IPS-15b (cell line): Measurements from ENCODE around the gene EHMT2.
A peak's percentile ranks its signal among the peaks of the same experiment; 100 is the strongest.
"Not testable (repeated sequence)": the region's sequence is repeated elsewhere in the genome, so short reads cannot be mapped to it uniquely, and the experiment has no call there.

Experiments used
- H3K27me3 ChIP-seq: one replicate; pipeline ENCODE4 v1.6.1; 2013; ENCODE audit warnings: low read length; ENCODE audit not compliant: control insufficient read depth, insufficient read depth
- H3K36me3 ChIP-seq: one replicate; pipeline ENCODE4 v1.6.1; 2013; ENCODE audit warnings: low read length; ENCODE audit not compliant: control insufficient read depth, insufficient read depth
- H3K4me1 ChIP-seq: one replicate; pipeline ENCODE4 v1.6.1; 2013; ENCODE audit warnings: mild to moderate bottlenecking, low read length; ENCODE audit not compliant: control insufficient read depth, insufficient read depth
- H3K4me3 ChIP-seq: one replicate; pipeline ENCODE4 v1.5.1; 2013; ENCODE audit warnings: low read depth, low read length
- H3K9ac ChIP-seq: one replicate; pipeline ENCODE4 v1.6.1; 2013; ENCODE audit warnings: low read depth, mild to moderate bottlenecking, low read length
- H3K9me3 ChIP-seq: one replicate; pipeline ENCODE4 v1.6.1; 2013; ENCODE audit warnings: mild to moderate bottlenecking, low read length; ENCODE audit not compliant: control insufficient read depth, insufficient read depth

EHMT2 gene

GRCh38 chr6:31897612-31898382, at the start of gene EHMT2:
Gene EHMT2, minus strand, starts transcription at chr6:31897698. Its CDS starts 21 bp downstream, at chr6:31897677.
- peak within 1 kb of the TSS; percentile 95 for H3K4me3 ChIP-seq
- peaks cover 21% of the 10 kb centered on the region for H3K36me3 ChIP-seq
- H3K27me3 ChIP-seq: no peaks in the 10 kb centered on the region
- no peaks in the 10 kb centered on the region for H3K9me3 ChIP-seq
- H3K9ac ChIP-seq: peak within 1 kb of the TSS; percentile 85
- peaks cover 3% of the 10 kb centered on the region for H3K4me1 ChIP-seq

DNA sequence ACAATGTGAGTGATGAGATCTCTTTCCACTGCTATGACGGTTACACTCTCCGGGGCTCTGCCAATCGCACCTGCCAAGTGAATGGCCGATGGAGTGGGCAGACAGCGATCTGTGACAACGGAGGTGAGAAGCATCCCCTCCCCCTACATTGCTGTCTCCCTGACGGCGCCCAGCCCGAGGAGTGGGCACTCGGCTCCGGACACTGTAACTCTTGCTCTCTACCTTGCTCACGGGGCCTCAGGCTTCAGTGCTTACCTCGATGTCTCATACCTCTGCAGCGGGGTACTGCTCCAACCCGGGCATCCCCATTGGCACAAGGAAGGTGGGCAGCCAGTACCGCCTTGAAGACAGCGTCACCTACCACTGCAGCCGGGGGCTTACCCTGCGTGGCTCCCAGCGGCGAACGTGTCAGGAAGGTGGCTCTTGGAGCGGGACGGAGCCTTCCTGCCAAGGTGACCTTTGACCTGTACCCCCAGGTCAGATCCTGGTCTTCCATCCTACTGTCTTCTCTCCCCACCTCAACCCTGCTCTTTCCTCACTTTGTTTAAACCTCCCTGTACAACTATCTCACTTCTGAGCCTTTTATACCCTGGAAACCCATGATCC, 49.7 kb upstream of the EHMT2 start:
- no peak overlapping the region for H3K9ac ChIP-seq
- H3K36me3 ChIP-seq: peaks cover 11% of the 10 kb centered on the region
- H3K4me3 ChIP-seq: no peak overlapping the region
- no peaks in the 10 kb centered on the region for H3K9me3 ChIP-seq
- H3K4me1 ChIP-seq: peaks cover 2% of the 10 kb centered on the region
- H3K27me3 ChIP-seq: peaks cover 3% of the 10 kb centered on the region

- Histone ChIP-seq H3K9me3 (no peaks in the 10 kb centered on the region), H3K4me1 (peaks cover 2% of the 10 kb centered on the region), H3K4me3 (no peak overlapping the region), H3K27me3 (peaks cover 3% of the 10 kb centered on the region), H3K9ac (no peak overlapping the region), H3K36me3 (peaks cover 4% of the 10 kb centered on the region)
Observed at GRCh38 chr6:31946370-31946885, 48.9 kb upstream of the EHMT2 start.

GRCh38 chr6:31945507-31946369, 48.2 kb upstream of the EHMT2 start, which contains the start of gene CFB:
Gene CFB, plus strand, starts transcription at chr6:31946095. Its CDS starts 127 bp downstream, at chr6:31946222.
- peaks cover 3% of the 10 kb centered on the region for H3K27me3 ChIP-seq
- H3K9me3 ChIP-seq: no peaks in the 10 kb centered on the region
- peaks cover 2% of the 10 kb centered on the region for H3K4me1 ChIP-seq
- H3K4me3 ChIP-seq: no peak within 1 kb of the TSS
- no peaks in the 10 kb centered on the region for H3K36me3 ChIP-seq
- no peak within 1 kb of the TSS for H3K9ac ChIP-seq

GRCh38 chr6:31945154-31945506, 47.6 kb upstream of the EHMT2 start:
- no peaks in the 10 kb centered on the region for H3K9me3 ChIP-seq
- H3K36me3 ChIP-seq: no peaks in the 10 kb centered on the region
- no peak overlapping the region for H3K4me3 ChIP-seq
- H3K27me3 ChIP-seq: peaks cover 3% of the 10 kb centered on the region
- H3K9ac ChIP-seq: no peak overlapping the region
- H3K4me1 ChIP-seq: peaks cover 5% of the 10 kb centered on the region

- Histone ChIP-seq H3K4me1 (peaks cover 6% of the 10 kb centered on the region), H3K27me3 (peaks cover 3% of the 10 kb centered on the region), H3K4me3 (no peak overlapping the region), H3K9me3 (no peaks in the 10 kb centered on the region), H3K36me3 (no peaks in the 10 kb centered on the region), H3K9ac (no peak overlapping the region)
Observed at GRCh38 chr6:31943742-31944141, 46.2 kb upstream of the EHMT2 start.

- peaks cover 3% of the 10 kb centered on the region for H3K27me3 ChIP-seq
- no peaks in the 10 kb centered on the region for H3K36me3 ChIP-seq
- H3K9me3 ChIP-seq: no peaks in the 10 kb centered on the region
- no peak overlapping the region for H3K4me3 ChIP-seq
- H3K9ac ChIP-seq: no peak overlapping the region
- H3K4me1 ChIP-seq: peaks cover 4% of the 10 kb centered on the region
Observed at GRCh38 chr6:31940256-31940664, 42.8 kb upstream of the EHMT2 start.

- Histone ChIP-seq H3K4me3 (no peak overlapping the region), H3K27me3 (no peaks in the 10 kb centered on the region), H3K9me3 (no peaks in the 10 kb centered on the region), H3K4me1 (peaks cover 4% of the 10 kb centered on the region), H3K9ac (no peak overlapping the region), H3K36me3 (no peaks in the 10 kb centered on the region)
Observed at GRCh38 chr6:31935823-31936222, 38.3 kb upstream of the EHMT2 start.

- H3K27me3 ChIP-seq: no peaks in the 10 kb centered on the region
- H3K9ac ChIP-seq: no peak overlapping the region
- H3K9me3 ChIP-seq: no peaks in the 10 kb centered on the region
- H3K4me1 ChIP-seq: peaks cover under 1% of the 10 kb centered on the region
- no peaks in the 10 kb centered on the region for H3K36me3 ChIP-seq
- H3K4me3 ChIP-seq: no peak overlapping the region
Observed at GRCh38 chr6:31935021-31935420, 37.5 kb upstream of the EHMT2 start.

DNA sequence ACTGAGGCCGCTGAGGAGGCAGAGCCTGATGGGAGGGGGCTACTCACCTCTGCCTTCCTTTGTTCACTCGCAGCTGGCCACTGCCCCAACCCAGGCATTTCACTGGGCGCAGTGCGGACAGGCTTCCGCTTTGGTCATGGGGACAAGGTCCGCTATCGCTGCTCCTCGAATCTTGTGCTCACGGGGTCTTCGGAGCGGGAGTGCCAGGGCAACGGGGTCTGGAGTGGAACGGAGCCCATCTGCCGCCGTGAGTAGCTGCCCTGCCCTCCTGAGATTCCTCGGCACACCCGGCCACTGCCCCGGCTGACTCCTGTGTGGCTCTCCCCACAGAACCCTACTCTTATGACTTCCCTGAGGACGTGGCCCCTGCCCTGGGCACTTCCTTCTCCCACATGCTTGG, 36.0 kb upstream of the EHMT2 start:
- Histone ChIP-seq H3K9ac (no peak overlapping the region), H3K4me3 (no peak overlapping the region)

GRCh38 chr6:31932137-31932536, 34.6 kb upstream of the EHMT2 start:
- not testable (repeated sequence) for H3K27me3 ChIP-seq, H3K4me1 ChIP-seq, H3K9me3 ChIP-seq, H3K9ac ChIP-seq, H3K4me3 ChIP-seq, H3K36me3 ChIP-seq

More for the DNA sequence above, 36.0 kb upstream of the EHMT2 start:
- H3K9me3 ChIP-seq: no peaks in the 10 kb centered on the region
- no peaks in the 10 kb centered on the region for H3K27me3 ChIP-seq
- no peaks in the 10 kb centered on the region for H3K36me3 ChIP-seq
- H3K4me1 ChIP-seq: no peaks in the 10 kb centered on the region
